ENCODE results near the gene MDN1. TPM values are rescaled to one million over a fixed set of nuclear protein-coding genes. Genes with fewer than 3 reads are reported as not detected.

The MDN1 gene
- total RNA-seq, 2 donors from 2014 or later, result 51.2 to 53.1 TPM

GRCh38 chr6:89695667-89696066, 123.9 kb downstream of the MDN1 start:
- DNase-seq, result no peak
- H3K36me3 Mint-ChIP-seq (ENCODE audit: low read depth), result peaks cover 10% of the 10 kb centered on the region
- no peak overlapping the region for H3K4me3 Mint-ChIP-seq
- H3K27ac Mint-ChIP-seq, result peak overlapping the region; percentile 57
- H3K4me1 Mint-ChIP-seq, result peaks cover 5% of the 10 kb centered on the region
- no peaks in the 10 kb centered on the region for H3K27me3 Mint-ChIP-seq
- no peak for ATAC-seq
- no peaks in the 10 kb centered on the region for H3K9me3 ChIP-seq (ENCODE audit: control insufficient read depth, low read length, poor library complexity, severe bottlenecking)

GRCh38 chr6:89694428-89694827, 125.2 kb downstream of the MDN1 start:
- H3K4me3 Mint-ChIP-seq, result no peak overlapping the region
- peaks cover 12% of the 10 kb centered on the region for H3K36me3 Mint-ChIP-seq (ENCODE audit: low read depth)
- H3K27ac Mint-ChIP-seq, result no peak overlapping the region
- H3K27me3 Mint-ChIP-seq, result no peaks in the 10 kb centered on the region
- ATAC-seq, result no peak
- H3K4me1 Mint-ChIP-seq, result peaks cover 10% of the 10 kb centered on the region
- H3K9me3 ChIP-seq (ENCODE audit: control insufficient read depth, low read length, poor library complexity, severe bottlenecking), result no peaks in the 10 kb centered on the region
- no peak for DNase-seq

- no peaks in the 10 kb centered on the region for H3K9me3 ChIP-seq (ENCODE audit: control insufficient read depth, low read length, poor library complexity, severe bottlenecking)
- H3K36me3 Mint-ChIP-seq (ENCODE audit: low read depth), result peaks cover 12% of the 10 kb centered on the region
- no peak for ATAC-seq
- H3K27ac Mint-ChIP-seq, result no peak overlapping the region
- H3K4me1 Mint-ChIP-seq, result peaks cover 10% of the 10 kb centered on the region
- H3K4me3 Mint-ChIP-seq, result no peak overlapping the region
- no peak for DNase-seq
- no peaks in the 10 kb centered on the region for H3K27me3 Mint-ChIP-seq
Measured at GRCh38 chr6:89693207-89693606, 126.4 kb downstream of the MDN1 start.

- H3K27ac Mint-ChIP-seq, result no peak overlapping the region
- no peak for ATAC-seq
Measured at GRCh38 chr6:89692256-89692655, 127.3 kb downstream of the MDN1 start.

GRCh38 chr6:89690944-89691324, 128.7 kb downstream of the MDN1 start:
- Mint-ChIP-seq H3K4me1 (peaks cover 10% of the 10 kb centered on the region), H3K27me3 (no peaks in the 10 kb centered on the region), H3K36me3 (ENCODE audit: low read depth) (peaks cover 6% of the 10 kb centered on the region), H3K27ac (peak overlapping the region; percentile 67), H3K4me3 (no peak overlapping the region)
- ATAC-seq, result no peak
- no peak for DNase-seq
- no peaks in the 10 kb centered on the region for H3K9me3 ChIP-seq (ENCODE audit: control insufficient read depth, low read length, poor library complexity, severe bottlenecking)

More at GRCh38 chr6:89692256-89692655, 127.3 kb downstream of the MDN1 start:
- H3K36me3 Mint-ChIP-seq (ENCODE audit: low read depth), result peaks cover 11% of the 10 kb centered on the region
- DNase-seq, result no peak
- H3K4me1 Mint-ChIP-seq, result peaks cover 10% of the 10 kb centered on the region
- H3K9me3 ChIP-seq (ENCODE audit: control insufficient read depth, low read length, poor library complexity, severe bottlenecking), result no peaks in the 10 kb centered on the region
- H3K4me3 Mint-ChIP-seq, result no peak overlapping the region
- no peaks in the 10 kb centered on the region for H3K27me3 Mint-ChIP-seq

GRCh38 chr6:89689732-89690131, 129.9 kb downstream of the MDN1 start:
- ATAC-seq (peak; percentile 60), DNase-seq (no peak)
- peaks cover 6% of the 10 kb centered on the region for H3K36me3 Mint-ChIP-seq (ENCODE audit: low read depth)
- H3K4me1 Mint-ChIP-seq, result peaks cover 8% of the 10 kb centered on the region
- no peaks in the 10 kb centered on the region for H3K27me3 Mint-ChIP-seq
- H3K27ac Mint-ChIP-seq, result peak overlapping the region; percentile 67
- H3K9me3 ChIP-seq (ENCODE audit: control insufficient read depth, low read length, poor library complexity, severe bottlenecking), result no peaks in the 10 kb centered on the region
- no peak overlapping the region for H3K4me3 Mint-ChIP-seq

DNA sequence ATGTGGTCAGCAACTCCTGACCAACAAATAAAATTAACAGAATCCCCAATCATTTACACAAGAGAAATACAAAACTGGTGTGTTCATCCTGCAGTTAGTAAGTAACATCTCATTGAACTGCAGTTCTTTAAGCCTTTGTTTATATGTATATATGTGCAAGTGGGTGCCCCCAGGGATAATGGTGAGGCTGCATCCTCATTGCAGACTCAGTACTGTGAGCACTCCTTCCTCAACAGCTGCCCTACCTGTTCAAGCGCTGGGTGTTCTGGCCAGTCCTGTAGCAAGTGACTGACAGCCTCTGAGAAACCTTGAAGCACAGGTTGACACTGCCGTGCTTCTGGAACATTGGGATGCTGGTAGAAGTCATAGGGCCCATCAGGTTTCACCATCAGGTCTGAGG, 131.3 kb downstream of the MDN1 start:
- DNase-seq (no peak), ATAC-seq (no peak)
- Mint-ChIP-seq H3K27ac (no peak overlapping the region), H3K27me3 (no peaks in the 10 kb centered on the region), H3K4me3 (no peak overlapping the region), H3K4me1 (peaks cover 8% of the 10 kb centered on the region), H3K36me3 (ENCODE audit: low read depth) (peaks cover 3% of the 10 kb centered on the region)
- no peaks in the 10 kb centered on the region for H3K9me3 ChIP-seq (ENCODE audit: control insufficient read depth, low read length, poor library complexity, severe bottlenecking)

DNA sequence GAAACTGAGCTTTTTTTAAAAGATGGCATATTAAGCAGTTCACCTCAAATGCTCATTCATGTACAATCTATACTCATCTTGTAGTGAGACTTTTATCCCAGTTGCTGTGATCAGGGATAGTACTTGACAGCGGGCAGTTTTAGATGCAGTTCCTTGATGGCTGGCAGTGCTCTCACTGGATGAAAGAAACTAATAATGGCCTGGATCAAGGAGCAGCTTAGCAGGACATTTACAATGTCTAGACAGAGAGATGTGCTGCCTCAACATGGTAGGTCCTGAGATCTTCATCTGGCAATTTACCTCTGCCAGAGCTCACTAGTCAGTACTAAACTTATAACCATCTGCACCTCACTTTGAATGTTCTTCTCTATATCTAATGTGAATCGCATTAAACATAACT, 134.3 kb downstream of the MDN1 start:
- no peaks in the 10 kb centered on the region for H3K9me3 ChIP-seq (ENCODE audit: control insufficient read depth, low read length, poor library complexity, severe bottlenecking)
- Mint-ChIP-seq H3K27ac (no peak overlapping the region), H3K4me1 (peaks cover under 1% of the 10 kb centered on the region), H3K36me3 (ENCODE audit: low read depth) (peaks cover 3% of the 10 kb centered on the region), H3K4me3 (no peak overlapping the region), H3K27me3 (no peaks in the 10 kb centered on the region)
- ATAC-seq (no peak), DNase-seq (no peak)

- H3K9me3 ChIP-seq (ENCODE audit: control insufficient read depth, low read length, poor library complexity, severe bottlenecking), result no peaks in the 10 kb centered on the region
- ATAC-seq (no peak), DNase-seq (no peak)
- no peaks in the 10 kb centered on the region for H3K27me3 Mint-ChIP-seq
- H3K36me3 Mint-ChIP-seq (ENCODE audit: low read depth), result no peaks in the 10 kb centered on the region
- no peak overlapping the region for H3K27ac Mint-ChIP-seq
- no peak overlapping the region for H3K4me3 Mint-ChIP-seq
- H3K4me1 Mint-ChIP-seq, result no peaks in the 10 kb centered on the region
Measured at GRCh38 chr6:89682991-89683390, 136.6 kb downstream of the MDN1 start.

GRCh38 chr6:89681983-89682564, 137.5 kb downstream of the MDN1 start:
- H3K36me3 Mint-ChIP-seq (ENCODE audit: low read depth), result no peaks in the 10 kb centered on the region
- no peak for ATAC-seq
- H3K27me3 Mint-ChIP-seq, result no peaks in the 10 kb centered on the region

DNA sequence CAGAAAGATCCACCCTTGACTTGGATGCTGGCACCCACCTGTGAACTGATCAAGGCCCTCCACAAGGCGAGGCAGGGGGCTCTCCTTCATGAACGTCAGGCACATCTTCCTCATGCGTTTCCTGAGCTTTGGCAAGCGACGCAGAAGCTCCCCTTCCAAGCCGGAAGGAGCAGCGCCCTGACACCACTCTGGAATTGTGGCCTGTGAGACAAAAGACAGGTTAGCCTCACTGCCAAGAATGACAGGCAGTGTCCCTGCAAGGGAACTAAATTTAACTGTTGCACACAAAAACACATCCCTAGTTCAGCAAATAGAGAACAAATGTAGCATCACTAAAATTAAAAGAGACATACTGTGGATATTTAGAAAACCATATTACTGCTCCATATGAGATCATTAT, 139.0 kb downstream of the MDN1 start:
- no peaks in the 10 kb centered on the region for H3K9me3 ChIP-seq (ENCODE audit: control insufficient read depth, low read length, poor library complexity, severe bottlenecking)
- Mint-ChIP-seq H3K27me3 (no peaks in the 10 kb centered on the region), H3K36me3 (ENCODE audit: low read depth) (peaks cover 7% of the 10 kb centered on the region), H3K4me1 (no peaks in the 10 kb centered on the region), H3K27ac (no peak overlapping the region), H3K4me3 (no peak overlapping the region)
- ATAC-seq, result no peak
- DNase-seq, result no peak

More at GRCh38 chr6:89681983-89682564, 137.5 kb downstream of the MDN1 start:
- Mint-ChIP-seq H3K27ac (no peak overlapping the region), H3K4me3 (no peak overlapping the region), H3K4me1 (no peaks in the 10 kb centered on the region)
- H3K9me3 ChIP-seq (ENCODE audit: control insufficient read depth, low read length, poor library complexity, severe bottlenecking), result no peaks in the 10 kb centered on the region
- DNase-seq, result no peak

DNA sequence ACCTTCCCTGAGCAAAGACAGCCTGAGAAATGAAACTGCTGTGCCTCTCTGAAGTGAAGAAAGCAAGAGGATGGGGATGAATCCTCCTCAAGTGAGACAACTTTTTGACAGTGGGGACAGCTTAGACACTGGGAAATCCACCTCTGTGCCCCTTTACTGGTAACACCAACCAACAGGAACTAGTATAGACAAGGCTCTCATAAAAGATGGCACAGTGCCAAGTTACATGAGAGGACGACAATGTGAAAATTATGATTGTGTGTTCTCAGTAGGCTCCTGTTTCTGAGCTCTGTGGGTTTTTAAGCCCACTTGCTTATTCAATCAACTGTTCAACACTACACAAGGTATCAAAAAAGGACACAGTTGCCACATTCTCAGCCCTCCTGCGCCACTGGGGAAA, 139.4 kb downstream of the MDN1 start:
- H3K36me3 Mint-ChIP-seq (ENCODE audit: low read depth), result peaks cover 7% of the 10 kb centered on the region
- no peaks in the 10 kb centered on the region for H3K9me3 ChIP-seq (ENCODE audit: control insufficient read depth, low read length, poor library complexity, severe bottlenecking)
- no peak for ATAC-seq
- no peak overlapping the region for H3K27ac Mint-ChIP-seq
- no peaks in the 10 kb centered on the region for H3K27me3 Mint-ChIP-seq
- no peak overlapping the region for H3K4me3 Mint-ChIP-seq
- no peak for DNase-seq
- H3K4me1 Mint-ChIP-seq, result no peaks in the 10 kb centered on the region

DNA sequence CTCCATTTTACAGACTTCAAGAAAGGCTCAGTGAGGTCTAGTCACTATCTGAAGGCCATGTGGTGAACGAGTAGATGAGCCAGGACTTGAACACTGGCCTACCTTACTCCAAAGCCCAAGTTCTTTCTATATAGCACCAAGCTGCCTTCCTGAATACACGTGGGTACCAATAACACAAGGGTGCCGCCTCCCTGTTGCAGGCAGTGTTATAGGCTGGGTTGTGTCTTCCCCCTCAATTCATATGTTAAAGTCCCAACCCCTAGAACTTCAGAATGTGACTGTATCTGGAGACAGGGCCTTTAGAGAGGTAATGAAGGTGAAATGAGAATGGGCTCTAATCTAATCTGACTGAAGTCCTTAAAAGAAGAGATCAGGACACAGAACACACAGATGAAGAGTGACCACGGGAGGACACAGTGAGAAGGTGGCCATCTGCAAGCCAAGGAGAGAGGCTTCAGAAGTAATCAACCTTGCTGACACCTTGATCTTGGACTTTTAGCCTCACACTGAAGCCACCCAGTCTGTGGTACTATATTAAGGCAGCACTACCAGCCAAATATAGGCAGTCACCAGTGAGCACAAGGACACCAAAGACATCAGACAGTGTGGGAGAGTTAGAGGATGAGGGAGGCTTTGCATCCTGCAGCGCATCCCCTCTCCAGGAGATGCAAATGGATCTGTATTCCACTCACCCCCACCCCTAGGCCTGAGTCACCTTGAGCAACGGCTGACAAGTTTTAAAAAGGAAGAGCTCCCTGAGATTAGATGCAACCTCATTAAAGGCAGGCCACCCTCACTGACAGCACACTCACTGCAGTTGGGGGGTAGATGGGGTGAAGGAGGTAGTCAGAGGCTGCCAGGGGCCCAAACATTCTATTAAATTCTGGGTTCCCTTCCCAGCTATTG, 140.1 kb downstream of the MDN1 start:
- H3K36me3 Mint-ChIP-seq (ENCODE audit: low read depth), result peaks cover 7% of the 10 kb centered on the region
- H3K27ac Mint-ChIP-seq, result no peak overlapping the region
- ATAC-seq, result no peak
- H3K4me1 Mint-ChIP-seq, result no peaks in the 10 kb centered on the region
- no peak overlapping the region for H3K4me3 Mint-ChIP-seq
- no peaks in the 10 kb centered on the region for H3K9me3 ChIP-seq (ENCODE audit: control insufficient read depth, low read length, poor library complexity, severe bottlenecking)
- no peaks in the 10 kb centered on the region for H3K27me3 Mint-ChIP-seq
- no peak for DNase-seq

DNA sequence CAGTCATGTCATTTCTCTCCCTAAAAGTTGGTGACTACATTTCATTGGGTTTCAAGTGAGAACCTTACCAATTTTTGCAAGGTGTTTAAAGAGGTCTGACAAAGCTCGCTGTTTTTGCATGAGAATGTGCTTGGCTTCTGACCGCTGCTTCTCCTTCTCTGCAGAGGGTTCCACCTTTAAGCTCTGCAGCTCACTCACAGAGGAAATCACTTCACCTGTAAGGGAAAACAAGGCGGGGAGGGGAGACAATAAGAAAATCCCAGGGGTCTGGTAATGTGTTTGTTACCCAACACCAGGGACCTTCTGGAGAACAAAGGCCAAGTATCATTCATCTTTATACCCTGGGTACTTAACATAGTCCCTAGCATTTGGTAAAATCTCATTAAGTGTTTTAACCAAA, 141.1 kb downstream of the MDN1 start:
- ATAC-seq (no peak), DNase-seq (no peak)
- H3K4me3 Mint-ChIP-seq, result no peak overlapping the region
- no peaks in the 10 kb centered on the region for H3K4me1 Mint-ChIP-seq
- H3K9me3 ChIP-seq (ENCODE audit: control insufficient read depth, low read length, poor library complexity, severe bottlenecking), result no peaks in the 10 kb centered on the region
- no peak overlapping the region for H3K27ac Mint-ChIP-seq
- no peaks in the 10 kb centered on the region for H3K27me3 Mint-ChIP-seq
- H3K36me3 Mint-ChIP-seq (ENCODE audit: low read depth), result peaks cover 7% of the 10 kb centered on the region
